PC-3 (cell line): Measurements from ENCODE around the gene FHL3. TPM values are rescaled to one million over a fixed set of nuclear protein-coding genes. Genes with fewer than 3 reads are reported as not detected.

Experiments used
- ATAC-seq: fragments of 200-7000 bp; cut with Tn5 transposase; 2 replicates; pipeline ENCODE4 v1.9.1; 2020; ENCODE audit warnings: mild to moderate bottlenecking, moderate library complexity
- BruUV-seq: library from RNA; stranded (reverse); fragments of 400-500 nt; replicated peaks from 2 replicates; lab custom pipeline; 2021; lab: Mats Ljungman, UMichigan
- CTCF ChIA-PET: fragments of 300-600 bp; sonication (Branson Sonifier 250); formaldehyde crosslinking; loops from one replicate; lab custom pipeline; 2022; ENCODE audit warnings: antibody characterized with exemption; lab: Charles Lee
- POLR2A ChIA-PET: fragments of 300-600 bp; sonication (Branson Sonifier 250); formaldehyde crosslinking; loops from one replicate; lab custom pipeline; 2022; ENCODE audit warnings: antibody characterized with exemption; ENCODE audit not compliant: unreplicated experiment; lab: Charles Lee
- DNase-seq: peaks from one replicate; pipeline ENCODE4 v3.0.0-alpha.2; 2015
- H2AFZ ChIP-seq: fragments of 300-600 bp; sonication (generic); 2 replicates; pipeline ENCODE4 v1.6.0; 2016; ENCODE audit warnings: antibody characterized with exemption, low read length
- H3F3A ChIP-seq: fragments of 300-600 bp; sonication (generic); one replicate; pipeline ENCODE4 v1.6.0; 2017; ENCODE audit warnings: antibody characterized with exemption, low read length, control low read depth, mild to moderate bottlenecking; ENCODE audit not compliant: unreplicated experiment
- H3K27ac ChIP-seq: fragments of 300-600 bp; sonication (generic); 2 replicates; pipeline ENCODE4 v1.5.1; 2016; ENCODE audit warnings: mild to moderate bottlenecking, low read length
- H3K27me3 ChIP-seq: fragments of 300-600 bp; sonication (generic); 2 replicates; pipeline ENCODE4 v1.6.1; 2016; ENCODE audit warnings: low read length, mixed read lengths
- H3K36me3 ChIP-seq: fragments of 300-600 bp; sonication (generic); 2 replicates; pipeline ENCODE4 v1.6.1; 2016; ENCODE audit warnings: low read depth, mixed run types, low read length, mixed read lengths
- H3K4me1 ChIP-seq: fragments of 300-600 bp; sonication (generic); 2 replicates; pipeline ENCODE4 v1.5.1; 2016; ENCODE audit warnings: low read length; ENCODE audit not compliant: insufficient read depth
- H3K4me2 ChIP-seq: fragments of 300-600 bp; sonication (generic); 2 replicates; pipeline ENCODE4 v1.6.0; 2016; ENCODE audit warnings: low read length
- H3K4me3 ChIP-seq: fragments of 300-600 bp; sonication (generic); 2 replicates; pipeline ENCODE4 v1.5.1; 2016; ENCODE audit warnings: mild to moderate bottlenecking, low read length, mixed read lengths
- H3K79me2 ChIP-seq: fragments of 300-600 bp; sonication (generic); 2 replicates; pipeline ENCODE4 v1.6.1; 2017; ENCODE audit warnings: low read length, mixed read lengths
- H3K9ac ChIP-seq: fragments of 300-600 bp; sonication (generic); 2 replicates; pipeline ENCODE4 v1.6.0; 2016; ENCODE audit warnings: mild to moderate bottlenecking, low read length
- H3K9me2 ChIP-seq: fragments of 300-600 bp; sonication (generic); replicated peaks from 2 replicates; pipeline ENCODE4 v1.6.1; 2016; ENCODE audit warnings: mixed run types, low read length, mixed read lengths
- H3K9me3 ChIP-seq: fragments of 300-600 bp; sonication (generic); 2 replicates; pipeline ENCODE4 v1.6.1; 2016; ENCODE audit warnings: low read length, mixed read lengths
- H4K20me1 ChIP-seq: fragments of 300-600 bp; sonication (generic); 2 replicates; pipeline ENCODE4 v1.6.1; 2016; ENCODE audit warnings: low read length, mixed read lengths
- EZH2 ChIP-seq: fragments of 300-600 bp; sonication (generic); IDR thresholded peaks from one replicate; pipeline ENCODE4 v1.6.1; 2017; ENCODE audit warnings: antibody characterized with exemption, mild to moderate bottlenecking, low read length; ENCODE audit not compliant: unreplicated experiment
- EZH2phosphoT487 ChIP-seq: fragments of 300-600 bp; sonication (generic); IDR thresholded peaks from 2 replicates; pipeline ENCODE4 v1.6.1; 2018; ENCODE audit warnings: mild to moderate bottlenecking, antibody characterized with exemption, low read length, borderline replicate concordance
- intact Hi-C: fragments of 100-400 bp; cut with micrococcal nuclease; formaldehyde crosslinking; loops from 2 replicates; pipeline ENCODE4 v1.9.0; 2023
- total RNA-seq: library from RNA; depleted of rRNA; stranded (reverse); fragments of >200 nt; gene quantifications from 2 replicates; pipeline ENCODE4 v1.2.3, GENCODE V29; 2014
- TF ChIP-seq, protein P1 (sequence below): fragments of 300-600 bp; sonication (generic); conservative IDR thresholded peaks from 2 replicates; pipeline ENCODE4 v1.5.1; 2017; ENCODE audit warnings: antibody characterized with exemption, low read depth, mild to moderate bottlenecking, low read length

FHL3 gene
- total RNA-seq, 1 experiment from 2014 or later: 6.3 TPM

DNA sequence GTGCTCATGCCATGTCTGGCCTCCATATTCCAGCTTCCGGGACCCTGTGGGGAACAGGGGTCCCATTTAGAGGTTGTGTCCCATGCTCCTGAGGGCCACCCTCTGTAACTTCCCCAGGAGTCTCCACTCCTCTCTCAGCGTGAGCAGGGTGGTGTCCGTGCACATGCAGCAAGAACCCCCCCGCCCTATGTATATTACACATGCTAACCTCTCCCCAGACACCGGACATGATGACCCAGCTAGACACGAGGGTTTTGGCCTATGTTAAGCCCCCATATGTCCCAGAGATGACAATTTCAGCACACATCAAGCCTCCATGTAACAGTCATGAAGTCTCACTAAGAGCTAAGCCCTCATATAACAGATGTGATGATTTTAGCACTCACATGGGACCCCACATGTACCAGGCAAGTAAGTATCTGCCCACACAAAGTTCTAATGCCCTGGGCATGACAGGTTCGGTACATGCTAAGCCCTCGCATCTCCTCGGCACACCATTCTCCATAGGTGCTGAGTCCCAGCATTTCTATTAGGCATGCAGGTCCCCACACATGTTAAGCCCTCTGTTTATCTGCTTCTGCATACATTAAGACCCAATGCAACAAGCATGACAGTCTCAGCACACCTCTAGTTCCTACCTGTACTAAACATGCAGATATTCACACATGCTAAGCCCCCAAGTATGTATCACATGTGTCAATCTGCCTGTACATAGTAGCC is 7.1 kb downstream of the FHL3 start:
- ATAC-seq (no peak), DNase-seq (no peak)
- POLR2A ChIA-PET: no interaction called here
- H3K9me3 ChIP-seq: no peaks in the 10 kb centered on the region
- no peaks in the 10 kb centered on the region for H3K9me2 ChIP-seq
- H3K4me2 ChIP-seq: no peak overlapping the region
- peaks cover 23% of the 10 kb centered on the region for H3K4me1 ChIP-seq
- H3K79me2 ChIP-seq: 0 out of 2 replicates have a peak, but pooled peaks cover 2% of the 10 kb centered on the region
- intact Hi-C loops: no loop called here
- no peaks in the 10 kb centered on the region; the same call in 1 of the 2 replicates for H3K36me3 ChIP-seq
- no peak overlapping the region for H3K27ac ChIP-seq
- no peaks in the 10 kb centered on the region for H4K20me1 ChIP-seq
- no peaks in the 10 kb centered on the region for H3K27me3 ChIP-seq
- BruUV-seq: no TSS peak
- no peaks in the 10 kb centered on the region for H3F3A ChIP-seq
- H3K9ac ChIP-seq: no peak overlapping the region
- TF ChIP-seq, protein P1, sequence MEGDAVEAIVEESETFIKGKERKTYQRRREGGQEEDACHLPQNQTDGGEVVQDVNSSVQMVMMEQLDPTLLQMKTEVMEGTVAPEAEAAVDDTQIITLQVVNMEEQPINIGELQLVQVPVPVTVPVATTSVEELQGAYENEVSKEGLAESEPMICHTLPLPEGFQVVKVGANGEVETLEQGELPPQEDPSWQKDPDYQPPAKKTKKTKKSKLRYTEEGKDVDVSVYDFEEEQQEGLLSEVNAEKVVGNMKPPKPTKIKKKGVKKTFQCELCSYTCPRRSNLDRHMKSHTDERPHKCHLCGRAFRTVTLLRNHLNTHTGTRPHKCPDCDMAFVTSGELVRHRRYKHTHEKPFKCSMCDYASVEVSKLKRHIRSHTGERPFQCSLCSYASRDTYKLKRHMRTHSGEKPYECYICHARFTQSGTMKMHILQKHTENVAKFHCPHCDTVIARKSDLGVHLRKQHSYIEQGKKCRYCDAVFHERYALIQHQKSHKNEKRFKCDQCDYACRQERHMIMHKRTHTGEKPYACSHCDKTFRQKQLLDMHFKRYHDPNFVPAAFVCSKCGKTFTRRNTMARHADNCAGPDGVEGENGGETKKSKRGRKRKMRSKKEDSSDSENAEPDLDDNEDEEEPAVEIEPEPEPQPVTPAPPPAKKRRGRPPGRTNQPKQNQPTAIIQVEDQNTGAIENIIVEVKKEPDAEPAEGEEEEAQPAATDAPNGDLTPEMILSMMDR: no peak
- TF ChIP-seq EZH2 (no peak), EZH2phosphoT487 (no peak)
- H2AFZ ChIP-seq: no peak overlapping the region
- H3K4me3 ChIP-seq: no peak overlapping the region
- CTCF ChIA-PET: no interaction called here

DNA sequence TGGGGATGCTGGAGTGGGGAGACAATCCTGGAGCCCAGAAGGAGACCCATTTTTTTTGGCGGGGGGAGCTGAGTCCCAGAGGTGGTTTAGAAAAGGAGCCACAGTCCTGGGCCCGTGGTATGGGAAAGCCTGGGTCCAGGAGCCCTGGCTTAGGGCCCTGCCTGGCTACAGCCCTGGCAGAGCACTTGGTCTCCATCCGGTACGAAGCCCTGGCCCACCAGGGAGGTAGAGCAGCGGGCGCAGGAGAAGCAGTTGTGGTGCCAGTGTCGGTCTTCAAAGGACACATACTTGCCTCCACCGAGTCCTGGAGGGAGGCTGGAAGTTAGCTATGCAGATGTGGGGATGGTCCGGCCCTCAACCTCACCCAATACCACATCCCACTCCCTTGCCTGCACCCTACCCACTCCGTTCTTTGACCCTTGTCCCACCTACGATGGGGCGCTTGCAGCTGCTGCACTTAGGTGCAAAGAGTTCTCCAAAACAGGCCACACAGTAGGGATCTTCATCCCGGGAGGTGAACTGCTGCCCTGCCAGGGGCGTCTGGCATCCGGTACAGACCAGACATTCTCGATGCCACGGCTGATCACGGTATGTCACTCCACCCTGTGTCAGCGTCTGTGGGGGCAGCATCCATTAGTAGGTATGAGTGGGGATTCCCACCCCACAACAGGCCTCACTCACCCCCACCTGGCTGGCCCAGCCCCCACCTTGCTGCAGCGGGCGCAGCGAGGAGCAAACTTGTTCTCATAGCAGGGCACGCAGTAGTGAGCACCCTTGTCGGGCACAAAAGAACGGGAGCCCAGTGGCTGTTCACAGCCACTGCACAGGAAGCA is 7.8 kb downstream of the FHL3 start:
- H3K4me1 ChIP-seq: peaks cover 23% of the 10 kb centered on the region
- TF ChIP-seq EZH2 (no peak), EZH2phosphoT487 (no peak)
- TF ChIP-seq, protein P1: no peak
- ChIA-PET CTCF (no interaction called here), POLR2A (no interaction called here)
- ATAC-seq (no peak), DNase-seq (no peak)
- H3F3A ChIP-seq: no peaks in the 10 kb centered on the region
- BruUV-seq: no TSS peak
- no peaks in the 10 kb centered on the region for H3K27me3 ChIP-seq
- no peaks in the 10 kb centered on the region for H4K20me1 ChIP-seq
- no peak overlapping the region for H3K27ac ChIP-seq
- no peaks in the 10 kb centered on the region for H3K9me2 ChIP-seq
- H3K4me3 ChIP-seq: no peak overlapping the region
- no peak overlapping the region for H3K4me2 ChIP-seq
- no peak overlapping the region for H3K9ac ChIP-seq
- no peaks in the 10 kb centered on the region for H3K79me2 ChIP-seq
- intact Hi-C loops: no loop called here
- no peaks in the 10 kb centered on the region for H3K9me3 ChIP-seq
- H2AFZ ChIP-seq: no peak overlapping the region
- no peaks in the 10 kb centered on the region; the same call in 1 of the 2 replicates for H3K36me3 ChIP-seq
